ENCODE data around the gene CTDP1. TPM values are rescaled to one million over a fixed set of nuclear protein-coding genes. Genes with fewer than 3 reads are reported as not detected.

Gene CTDP1
- polyA plus RNA-seq, 3 donors: 10.5 to 15.5 (median 15.4) TPM

DNA sequence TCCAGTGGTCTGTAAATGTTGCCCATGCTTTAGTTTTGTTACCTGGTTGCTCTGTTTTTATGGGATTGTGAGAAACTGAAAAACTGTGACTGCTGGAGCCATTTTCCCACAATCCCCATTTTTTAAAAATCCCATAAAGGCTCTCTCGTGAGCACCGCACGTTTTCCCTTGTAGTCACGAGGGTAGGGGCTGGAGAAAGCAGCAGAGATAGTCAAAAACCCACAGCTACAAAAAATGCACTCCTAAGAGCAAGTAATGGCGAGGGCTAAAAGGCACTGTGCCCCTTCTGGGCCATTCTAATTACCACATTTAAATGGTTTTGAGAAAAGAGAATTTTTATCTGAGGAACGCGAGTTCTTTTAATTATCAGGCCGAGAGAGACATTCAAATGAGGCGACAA lies 1.8 kb upstream of the CTDP1 start:
- DNase-seq (ENCODE audit: extremely low read depth in 1 of 11, low read depth in 9 of 11, low spot score in 4 of 11): no peak

DNA sequence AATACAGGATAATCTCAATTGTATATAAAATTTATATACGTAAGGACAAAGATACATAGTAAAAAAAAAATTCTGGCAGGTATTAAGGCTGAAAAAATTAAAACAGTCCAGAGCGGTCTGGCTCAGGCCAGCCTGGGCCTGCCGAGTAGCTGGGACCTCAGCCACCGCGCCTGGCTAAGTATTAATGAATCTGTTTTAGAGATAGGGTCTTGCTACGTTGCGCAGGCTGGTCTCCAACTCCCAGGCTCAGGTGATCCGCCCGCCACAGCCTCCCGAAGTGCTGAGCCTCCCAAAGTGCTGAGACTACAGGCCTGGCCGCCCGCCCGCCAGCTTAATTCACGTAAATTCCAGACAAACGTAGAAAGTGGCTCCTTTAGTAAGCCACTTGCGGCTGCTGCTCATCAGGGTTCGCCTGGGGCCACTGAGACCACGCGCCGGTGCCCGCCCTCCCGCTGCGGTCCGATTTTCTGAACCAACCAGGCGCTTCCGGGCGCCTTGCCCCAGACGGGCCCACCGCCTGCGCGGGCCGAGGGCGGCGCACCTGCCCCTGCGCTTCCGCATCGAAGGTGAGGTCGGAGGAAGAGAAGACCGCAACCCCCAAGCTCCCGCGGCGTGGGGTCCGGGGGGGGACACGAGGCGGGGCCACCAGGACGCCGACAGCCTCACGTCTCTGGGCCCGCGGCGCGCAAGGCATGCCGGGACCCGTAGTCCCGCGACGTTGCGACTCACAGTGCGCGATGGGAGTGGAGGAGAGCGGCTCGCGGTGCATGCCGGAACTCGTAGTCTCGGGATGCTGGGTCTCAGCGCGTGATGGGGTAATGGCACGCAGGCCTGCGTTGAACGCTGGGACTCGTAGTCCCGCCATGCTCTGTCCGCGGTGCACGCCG lies 695 bp upstream of the CTDP1 start:
- peak; percentile 90 to 99 (median 98) for DNase-seq (ENCODE audit: extremely low read depth in 1 of 11, low read depth in 9 of 11, low spot score in 4 of 11)

DNA sequence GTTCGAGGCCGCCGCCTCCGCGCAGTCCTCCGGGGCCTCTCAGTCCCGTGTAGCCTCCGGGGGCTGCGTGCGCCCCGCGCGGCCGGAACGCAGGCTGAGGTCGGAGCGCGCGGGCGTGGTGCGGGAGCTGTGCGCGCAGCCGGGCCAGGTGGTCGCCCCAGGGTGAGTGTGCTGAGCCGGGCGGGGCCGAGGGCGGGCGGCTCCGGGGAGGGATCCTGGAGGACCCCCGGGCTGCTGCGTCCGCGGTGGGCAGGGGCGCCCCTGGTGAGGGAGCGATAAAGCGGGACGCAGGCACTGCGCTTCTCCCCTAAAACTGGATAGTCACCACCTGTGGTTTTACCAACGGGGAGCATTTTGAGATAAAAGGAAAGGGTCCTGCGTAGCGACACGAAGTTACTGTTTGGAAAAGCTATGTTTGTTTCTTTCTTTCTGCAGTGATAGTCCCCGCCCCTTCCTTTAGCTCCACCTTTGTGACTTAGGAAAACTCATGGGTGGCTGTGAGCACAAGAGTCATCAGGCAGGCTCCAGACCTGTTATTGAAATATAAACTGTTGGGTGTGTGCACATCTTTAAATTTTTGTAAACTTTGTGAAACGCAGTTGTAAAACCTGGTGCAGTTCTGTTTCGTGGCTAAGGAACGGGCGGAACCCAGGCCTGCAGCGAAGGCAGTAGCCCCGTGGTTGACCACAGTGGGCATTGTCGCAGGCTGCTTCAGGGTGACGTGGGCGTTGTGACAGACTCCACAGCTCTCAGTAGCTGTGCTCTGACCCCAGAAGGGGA lies 687 bp downstream of the CTDP1 start:
- DNase-seq (ENCODE audit: extremely low read depth in 1 of 11, low read depth in 9 of 11, low spot score in 4 of 11): peak in 1 of 11 donors; percentile 26

DNA sequence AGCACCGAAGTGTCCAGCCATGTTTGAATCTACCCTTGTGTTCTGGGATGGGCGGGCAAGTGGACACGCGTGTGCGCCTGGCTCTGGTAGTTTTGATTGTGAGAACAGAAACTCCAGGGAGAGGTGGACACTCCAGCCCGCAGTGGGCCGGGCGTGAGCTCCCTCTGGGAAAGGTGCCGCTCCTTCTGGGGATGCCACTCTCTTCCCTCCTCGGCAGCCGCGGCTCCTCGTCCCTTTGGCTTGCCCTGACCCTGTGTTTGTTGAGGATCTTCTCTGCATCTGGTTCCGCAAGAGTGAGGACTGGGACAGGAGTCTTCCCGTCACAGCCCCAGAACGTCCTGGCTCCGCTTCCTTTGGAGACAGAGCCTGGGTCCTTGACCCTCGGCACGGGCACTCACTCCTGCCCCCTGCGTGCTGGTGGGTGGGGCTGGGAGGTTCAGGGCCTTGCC lies 1.3 kb downstream of the CTDP1 start:
- no peak for DNase-seq (ENCODE audit: extremely low read depth in 1 of 11, low read depth in 9 of 11, low spot score in 4 of 11)

DNA sequence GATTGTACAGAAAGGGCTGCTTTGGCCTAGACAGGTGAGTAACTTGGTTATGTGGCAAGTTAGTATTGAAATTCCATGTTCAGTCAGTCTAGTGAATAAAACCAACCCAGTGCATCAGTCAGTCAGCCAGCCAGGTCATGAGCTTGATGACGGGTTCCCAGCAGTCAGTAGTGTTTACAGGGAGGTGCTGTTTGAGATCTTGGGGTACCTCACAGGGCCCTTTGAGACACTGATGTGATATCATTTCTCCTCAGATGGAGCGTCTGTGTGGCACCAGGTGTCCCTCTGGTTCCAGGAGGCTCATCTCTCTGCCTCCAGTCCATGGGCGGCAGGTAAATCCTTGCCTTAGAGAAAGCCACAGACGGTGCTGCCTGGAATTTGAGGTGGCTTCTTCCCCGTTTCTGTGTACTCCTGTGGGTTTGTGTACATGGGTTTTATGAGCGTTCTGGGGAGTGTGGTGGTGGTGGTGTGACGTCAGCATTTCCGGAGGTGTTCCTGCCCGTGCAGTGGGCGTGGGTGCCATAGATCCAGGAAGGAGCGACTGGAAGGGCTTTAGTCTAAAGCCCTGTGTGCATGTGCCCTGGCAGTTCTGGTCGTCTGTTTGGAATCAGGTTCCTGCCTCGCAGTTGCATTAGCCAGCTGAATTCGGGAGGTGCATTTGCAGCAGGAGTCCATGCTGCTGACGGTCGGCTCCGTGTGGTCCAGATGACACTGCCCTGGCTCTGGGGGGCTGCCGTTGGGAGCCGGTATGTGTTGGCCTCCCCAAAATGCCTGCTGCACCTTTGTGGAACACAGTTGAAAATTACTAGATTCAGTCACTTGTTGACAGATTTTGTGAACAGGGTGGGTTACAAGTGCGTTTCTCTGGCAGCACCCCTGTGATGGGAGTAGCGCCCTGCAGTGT lies 2.1 kb downstream of the CTDP1 start:
- no peak for DNase-seq (ENCODE audit: extremely low read depth in 1 of 11, low read depth in 9 of 11, low spot score in 4 of 11)

DNA sequence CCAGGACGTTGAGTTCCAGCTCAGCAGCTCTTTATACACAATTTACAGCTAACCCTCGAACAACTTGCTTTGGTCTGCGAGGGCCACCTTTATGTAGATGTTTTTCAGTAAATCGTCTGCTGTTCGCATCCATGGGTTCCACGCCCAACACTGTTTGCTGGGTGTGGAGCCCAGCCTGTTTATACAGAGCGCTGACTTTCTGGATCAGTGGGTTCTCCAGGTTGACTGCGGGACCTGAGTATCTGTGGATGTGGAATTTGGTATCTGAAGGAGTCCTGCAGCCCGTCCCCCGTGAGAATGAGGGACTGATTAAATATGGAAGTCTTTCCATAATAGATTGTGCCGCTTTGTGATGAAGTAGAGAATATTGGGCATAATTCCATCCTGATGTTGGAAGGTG lies 2.9 kb downstream of the CTDP1 start:
- no peak for DNase-seq (ENCODE audit: extremely low read depth in 1 of 11, low read depth in 9 of 11, low spot score in 4 of 11)

DNA sequence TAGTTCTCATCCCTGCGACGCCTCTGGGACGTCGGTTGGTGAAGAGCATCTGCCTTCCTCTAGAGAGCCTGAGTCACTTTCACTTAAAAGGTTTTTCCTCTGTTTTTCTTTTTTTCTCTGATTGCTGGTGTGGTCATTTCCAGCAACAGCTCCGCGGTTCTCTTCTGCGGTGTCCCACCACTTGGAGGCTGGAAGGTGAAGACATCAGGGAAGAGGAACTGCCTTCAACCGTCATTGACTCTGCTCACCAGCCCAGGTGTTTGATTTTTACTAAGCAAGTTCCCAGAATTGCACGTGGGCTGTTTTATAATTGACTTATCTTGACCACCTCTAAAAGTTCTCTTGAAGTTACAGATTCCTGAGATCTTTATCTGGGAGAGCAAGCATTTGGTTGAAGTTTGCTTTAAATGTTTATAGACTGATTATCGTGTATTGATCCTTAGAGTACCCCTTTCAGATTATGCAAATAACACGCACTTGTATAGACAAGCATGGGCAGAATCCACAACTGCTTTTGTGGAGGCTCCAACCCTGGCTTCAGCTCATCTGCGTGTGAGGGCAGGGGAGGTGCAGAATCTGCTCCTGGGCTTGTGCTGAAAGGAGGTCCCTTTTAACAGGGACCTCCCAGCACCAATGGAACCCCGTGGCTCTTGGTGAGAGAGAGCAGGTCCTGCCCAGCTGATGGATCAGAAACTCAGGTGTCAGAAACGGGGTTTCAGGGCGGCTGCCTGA lies 3.5 kb downstream of the CTDP1 start:
- DNase-seq (ENCODE audit: extremely low read depth in 1 of 11, low read depth in 9 of 11, low spot score in 4 of 11): no peak

DNA sequence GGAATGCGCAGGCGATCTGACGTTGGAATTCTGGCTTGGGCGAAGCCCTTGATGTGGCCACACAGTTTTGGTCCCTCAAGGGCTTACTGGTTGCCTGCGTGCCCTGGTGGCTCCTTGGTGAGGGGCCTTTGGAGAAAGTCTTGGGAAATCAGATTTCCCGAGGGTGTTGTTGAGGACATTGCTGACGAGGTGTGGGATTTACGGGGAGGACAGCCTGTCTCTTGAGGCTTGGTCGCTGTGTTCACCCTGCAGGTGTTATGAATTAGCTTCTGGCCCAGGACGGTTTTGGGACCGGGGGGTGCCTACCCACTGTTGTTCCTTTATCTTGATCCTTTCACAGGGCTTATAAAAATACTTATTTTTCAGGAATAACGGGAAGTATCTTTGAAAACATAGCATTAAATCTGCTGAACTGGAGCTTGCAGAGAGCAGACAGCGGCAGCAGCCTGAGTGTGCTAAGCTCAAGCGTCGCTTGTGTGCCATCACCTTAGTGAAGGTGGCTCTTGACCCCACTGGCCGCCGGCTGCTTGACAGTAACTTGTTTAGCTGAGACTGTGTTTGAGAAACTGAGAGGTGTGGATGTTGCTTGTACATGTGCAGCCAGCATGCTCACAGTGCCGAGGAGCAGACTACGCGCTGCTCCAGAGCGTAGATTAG lies 4.2 kb downstream of the CTDP1 start:
- DNase-seq (ENCODE audit: extremely low read depth in 1 of 11, low read depth in 9 of 11, low spot score in 4 of 11): no peak

DNA sequence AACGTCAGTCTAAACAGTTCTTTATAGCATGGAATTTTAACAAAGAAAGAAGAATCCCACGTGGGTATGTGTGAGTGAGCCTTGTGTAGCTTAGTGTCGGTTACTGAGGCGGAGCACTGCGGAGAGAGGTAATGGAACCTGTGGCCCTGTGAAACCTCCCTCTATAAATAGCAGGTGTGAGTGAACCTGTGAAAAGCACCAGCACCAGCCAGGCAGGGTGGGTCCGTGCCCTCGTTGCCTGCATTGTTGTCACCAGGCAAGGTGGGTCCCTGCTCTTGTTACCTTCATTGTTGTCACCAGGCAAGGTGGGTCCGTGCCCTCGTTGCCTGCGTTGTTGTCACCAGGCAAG lies 4.7 kb downstream of the CTDP1 start:
- DNase-seq (ENCODE audit: extremely low read depth in 1 of 11, low read depth in 9 of 11, low spot score in 4 of 11): no peak

DNA sequence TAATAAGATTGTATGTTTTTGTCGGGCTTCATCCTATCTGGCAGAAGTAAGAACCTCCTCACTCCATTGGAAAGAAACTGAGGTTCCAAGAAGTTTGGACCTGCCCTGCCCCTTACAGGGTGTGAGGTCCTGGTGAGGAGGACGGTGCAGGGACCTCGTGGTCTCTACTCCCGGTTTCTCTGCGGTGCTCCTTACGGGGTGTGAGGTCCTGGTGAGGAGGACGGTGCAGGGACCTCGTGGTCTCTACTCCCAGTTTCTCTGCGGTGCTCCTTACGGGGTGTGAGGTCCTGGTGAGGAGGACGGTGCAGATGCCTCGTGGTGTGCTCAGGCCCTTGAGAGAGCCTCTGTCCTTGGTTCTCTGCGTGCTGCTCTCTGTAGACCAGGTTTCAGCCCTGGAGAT lies 5.2 kb downstream of the CTDP1 start:
- DNase-seq (ENCODE audit: extremely low read depth in 1 of 11, low read depth in 9 of 11, low spot score in 4 of 11): no peak

DNA sequence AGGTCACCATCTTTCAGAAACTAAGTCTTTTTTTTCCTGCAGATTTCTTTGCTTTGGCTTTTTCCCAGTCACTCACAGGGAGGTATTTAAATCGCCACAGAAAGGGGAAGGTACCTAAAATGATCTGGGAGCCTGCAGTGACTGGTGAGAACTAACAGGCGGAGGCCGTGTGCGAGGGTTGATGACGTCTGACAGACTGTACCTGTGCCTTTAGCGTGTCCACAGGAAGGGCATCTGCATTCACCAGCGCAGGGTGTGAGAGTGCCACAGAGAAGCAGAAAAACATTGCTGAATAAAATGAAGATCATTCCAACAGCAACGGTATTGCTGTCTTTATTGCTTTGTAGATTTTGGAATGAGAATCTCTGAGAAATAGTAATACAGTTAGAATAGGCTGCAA lies 5.7 kb downstream of the CTDP1 start:
- DNase-seq (ENCODE audit: extremely low read depth in 1 of 11, low read depth in 9 of 11, low spot score in 4 of 11): no peak

DNA sequence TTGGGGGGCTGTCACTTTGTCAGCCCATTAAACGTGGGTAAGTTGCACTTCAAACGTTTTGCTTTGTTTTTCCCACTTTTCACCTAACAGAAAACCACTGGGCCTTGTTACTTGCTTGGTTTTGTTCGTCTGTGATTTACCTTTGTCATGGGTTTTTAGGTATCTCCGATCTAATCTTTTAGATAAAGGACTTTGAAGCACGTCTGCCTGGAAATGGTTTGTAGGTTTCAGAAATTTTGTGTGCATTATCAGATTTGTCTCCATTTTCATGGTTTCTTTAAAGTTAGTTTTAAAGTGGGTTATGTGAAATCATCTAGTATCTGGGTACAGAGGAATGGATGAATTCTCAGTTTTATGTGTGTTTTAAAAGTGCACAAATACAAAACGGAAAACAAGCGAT lies 6.4 kb downstream of the CTDP1 start:
- DNase-seq (ENCODE audit: extremely low read depth in 1 of 11, low read depth in 9 of 11, low spot score in 4 of 11): no peak

DNA sequence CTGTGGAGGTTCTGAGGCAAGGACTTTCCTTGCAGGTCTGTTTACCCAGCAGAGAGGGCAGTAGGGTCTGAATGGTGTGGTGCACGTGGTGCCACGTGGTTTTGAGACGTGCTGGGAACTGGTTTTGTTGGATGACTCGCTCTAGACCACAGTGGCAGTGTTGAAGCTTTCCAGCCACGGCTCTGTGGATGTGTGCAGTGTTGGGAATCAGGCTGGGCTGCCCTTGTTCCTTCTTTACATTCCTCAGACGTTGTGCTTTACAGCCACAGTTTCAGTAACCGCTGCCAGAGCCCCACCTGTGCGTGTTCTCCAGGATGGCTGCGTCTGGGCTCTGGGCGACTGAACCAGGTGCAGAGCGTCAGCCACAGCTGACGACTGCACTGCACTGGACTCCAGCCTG lies 8.2 kb downstream of the CTDP1 start:
- DNase-seq (ENCODE audit: extremely low read depth in 1 of 11, low read depth in 9 of 11, low spot score in 4 of 11): no peak

DNA sequence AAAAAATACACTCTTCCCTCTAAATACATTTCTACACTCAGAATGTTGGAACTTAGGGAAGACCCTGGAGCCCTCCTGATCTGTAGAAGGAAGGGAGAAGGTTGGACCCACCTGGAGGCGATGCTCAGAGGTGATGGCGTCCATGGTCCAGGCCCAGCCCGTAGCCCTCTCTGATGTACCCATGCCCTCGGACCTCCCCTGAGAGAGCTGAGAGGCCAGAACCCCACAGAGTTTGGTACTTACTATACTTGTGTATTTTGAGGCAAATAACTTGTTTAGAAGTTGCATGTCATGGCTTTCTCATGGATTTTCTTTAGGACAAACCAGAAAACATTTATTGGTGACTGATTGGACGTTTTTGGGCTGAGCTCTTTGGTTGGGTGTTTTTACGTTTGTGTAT lies 10.5 kb downstream of the CTDP1 start:
- no peak for DNase-seq (ENCODE audit: extremely low read depth in 1 of 11, low read depth in 9 of 11, low spot score in 4 of 11)

DNA sequence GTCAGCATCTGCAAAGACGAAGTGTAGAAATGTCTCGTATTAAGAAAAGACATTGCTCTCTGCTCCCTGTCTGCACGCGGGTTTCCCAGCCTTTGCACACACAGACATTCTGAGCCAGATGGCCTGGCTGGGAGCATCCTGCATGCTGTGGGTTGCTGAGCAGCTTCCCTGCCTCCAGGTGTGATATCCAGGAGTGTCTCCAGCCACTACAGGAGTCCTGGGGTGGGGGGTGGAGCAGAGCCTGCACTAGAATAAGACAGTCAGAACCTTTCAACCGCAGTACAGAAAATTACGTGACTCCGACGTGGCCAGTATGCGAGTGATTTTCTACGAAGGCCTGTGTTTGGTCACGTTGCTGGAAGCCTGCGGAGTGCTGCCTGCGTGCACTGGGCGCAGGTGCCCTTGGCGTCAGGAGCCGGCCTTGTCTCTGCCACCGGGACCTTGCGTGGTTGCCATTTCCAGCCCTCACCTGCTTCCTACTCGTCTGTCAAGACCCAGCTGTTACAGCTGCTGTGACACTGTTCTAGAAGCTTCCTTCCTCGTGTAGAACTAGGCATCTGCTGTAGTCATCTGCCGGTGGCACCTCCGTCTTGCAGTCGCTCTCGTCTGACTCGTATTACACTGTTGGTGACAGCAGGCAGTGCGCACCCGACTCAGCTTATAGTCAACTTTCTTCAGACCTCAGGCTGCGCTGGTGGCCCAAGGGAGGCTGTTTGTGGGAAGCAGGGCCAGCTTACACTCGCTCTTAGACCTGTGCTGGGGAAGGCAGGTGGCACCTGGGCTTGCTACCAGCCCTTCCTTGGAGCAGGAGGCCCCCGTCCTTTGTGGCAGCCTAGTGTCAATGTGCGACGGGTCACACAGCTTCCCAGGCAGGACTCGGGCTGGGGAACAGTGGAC lies 11.2 kb downstream of the CTDP1 start:
- DNase-seq (ENCODE audit: extremely low read depth in 1 of 11, low read depth in 9 of 11, low spot score in 4 of 11): no peak

DNA sequence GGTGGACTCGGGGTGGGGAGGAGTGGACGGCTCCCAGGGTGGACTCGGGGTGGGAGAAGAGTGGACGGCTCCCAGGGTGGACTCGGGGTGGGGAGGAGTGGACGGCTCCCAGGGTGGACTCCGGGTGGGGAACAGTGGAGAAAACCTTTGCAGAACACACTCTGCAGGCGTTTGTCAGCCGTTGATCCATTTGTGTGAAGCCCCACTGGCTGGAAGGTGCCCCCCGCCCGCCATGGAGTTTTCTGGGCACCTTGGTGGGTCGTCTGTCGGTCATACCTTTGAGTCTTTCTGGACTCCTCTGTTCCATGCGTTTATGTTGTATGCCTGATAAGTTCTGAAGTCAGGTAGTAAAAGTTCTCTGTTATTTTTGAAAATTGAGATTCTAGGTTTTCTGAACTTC lies 12.5 kb downstream of the CTDP1 start:
- no peak for DNase-seq (ENCODE audit: extremely low read depth in 1 of 11, low read depth in 9 of 11, low spot score in 4 of 11)

DNA sequence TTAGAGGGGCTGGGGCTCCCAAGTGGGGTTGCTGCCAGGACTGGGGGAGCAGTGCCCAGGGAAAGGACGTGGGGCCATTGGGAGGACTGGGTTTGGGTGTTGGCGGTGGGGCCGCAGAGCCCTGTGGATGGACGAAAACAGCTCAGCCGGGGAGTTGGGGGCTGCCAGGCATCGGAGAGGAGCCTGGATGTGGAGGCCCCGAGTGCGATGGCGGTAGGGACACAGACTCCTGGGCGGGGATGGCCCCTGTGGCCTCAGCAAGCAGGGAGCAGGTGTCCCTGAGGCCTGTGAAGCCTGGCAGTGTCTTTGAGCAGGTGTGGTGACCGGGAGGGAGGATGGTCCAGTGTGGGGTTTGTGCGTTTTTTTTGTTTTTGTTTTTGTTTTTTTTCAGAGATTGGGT lies 13.3 kb downstream of the CTDP1 start:
- no peak for DNase-seq (ENCODE audit: extremely low read depth in 1 of 11, low read depth in 9 of 11, low spot score in 4 of 11)
